Umbilical cord (tissue), 2 donors: ENCODE results near the gene ANAPC2. TPM values are rescaled to one million over a fixed set of nuclear protein-coding genes. Genes with fewer than 3 reads are reported as not detected.

Source experiments
- DNase-seq: peaks from one replicate; pipeline ENCODE4 v3.0.0-alpha.2; 2015; ENCODE audit warnings: low spot score
- total RNA-seq: library from RNA; depleted of rRNA; stranded (reverse); fragments of >200 nt; gene quantifications from one replicate; pipeline ENCODE4 v1.2.3, GENCODE V29; 2014; ENCODE audit warnings: low replicate concordance; ENCODE audit not compliant: insufficient read depth

Gene ANAPC2
- total RNA-seq, 1 donor from 2014 or later: 18.3 TPM

DNA sequence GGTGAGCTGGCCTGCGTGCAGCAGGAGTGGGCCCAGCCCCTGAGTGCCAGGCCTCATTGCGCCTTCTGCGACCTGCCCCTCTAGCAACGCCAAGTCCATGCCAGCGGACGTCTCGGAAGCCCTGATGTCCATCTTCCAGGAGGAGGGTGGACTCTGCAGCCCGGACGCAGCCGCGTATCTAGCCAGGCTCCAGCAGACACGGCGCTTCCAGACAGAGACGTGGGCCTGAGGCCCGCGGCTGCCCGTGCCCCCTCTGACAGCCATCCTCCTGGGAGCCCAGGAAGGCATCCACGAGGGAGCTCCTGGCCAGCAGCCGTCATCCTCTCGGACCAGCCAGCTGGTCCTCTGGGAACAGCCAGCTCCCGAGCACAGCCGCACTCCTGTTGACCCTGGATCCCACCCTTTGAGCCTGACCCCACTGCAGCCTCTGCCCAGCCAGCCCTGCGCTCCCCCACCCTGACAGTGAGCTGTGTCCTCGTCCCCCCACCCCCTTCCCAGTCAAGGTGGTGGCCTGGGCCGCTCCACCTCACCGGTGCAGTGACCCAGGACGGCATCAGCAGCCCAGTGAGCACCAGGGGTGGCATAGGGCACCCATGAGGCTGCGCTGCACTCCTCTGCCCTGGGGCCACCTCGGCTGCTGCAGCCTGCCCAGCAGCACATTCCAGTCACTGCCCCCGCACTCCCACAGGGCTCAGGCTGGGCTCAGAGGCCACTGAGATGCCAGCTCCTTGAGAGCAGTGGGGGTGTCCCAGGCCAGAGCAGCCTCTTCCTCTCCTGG lies 28.0 kb upstream of the ANAPC2 start:
- DNase-seq: no peak

DNA sequence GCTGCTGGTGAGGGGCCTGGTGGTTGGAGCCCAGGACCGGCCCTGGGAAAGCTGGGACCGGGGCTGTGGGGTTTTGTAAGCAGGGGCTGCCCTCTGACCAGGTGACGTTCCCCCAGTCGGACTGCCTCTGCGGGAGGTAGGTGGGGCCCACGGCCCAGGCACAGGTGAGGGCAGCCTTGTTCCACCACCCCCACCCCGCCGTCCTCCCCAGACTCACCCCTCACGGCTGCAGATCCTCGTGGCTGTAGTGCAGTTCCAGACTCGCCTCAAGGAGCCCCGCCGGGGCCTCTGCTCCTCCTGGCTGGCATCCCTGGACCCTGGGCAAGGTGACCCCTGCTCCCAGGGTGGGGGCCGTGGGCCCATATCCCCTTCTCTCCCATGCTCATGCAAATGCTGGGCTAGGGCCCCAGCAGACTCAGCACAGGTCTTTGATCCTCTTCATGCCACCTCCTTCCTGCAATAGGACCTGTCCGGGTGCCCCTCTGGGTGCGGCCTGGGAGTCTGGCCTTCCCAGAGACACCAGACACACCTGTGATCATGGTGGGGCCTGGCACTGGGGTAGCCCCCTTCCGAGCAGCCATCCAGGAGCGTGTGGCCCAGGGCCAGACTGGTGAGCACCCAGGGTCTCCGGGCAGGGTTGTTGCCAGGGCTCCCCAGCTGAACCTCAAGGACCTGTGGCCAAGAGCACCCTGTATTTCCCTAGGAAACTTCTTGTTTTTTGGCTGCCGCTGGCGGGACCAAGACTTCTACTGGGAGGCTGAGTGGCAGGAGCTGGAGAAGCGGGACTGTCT lies 27.0 kb upstream of the ANAPC2 start:
- no peak for DNase-seq

DNA sequence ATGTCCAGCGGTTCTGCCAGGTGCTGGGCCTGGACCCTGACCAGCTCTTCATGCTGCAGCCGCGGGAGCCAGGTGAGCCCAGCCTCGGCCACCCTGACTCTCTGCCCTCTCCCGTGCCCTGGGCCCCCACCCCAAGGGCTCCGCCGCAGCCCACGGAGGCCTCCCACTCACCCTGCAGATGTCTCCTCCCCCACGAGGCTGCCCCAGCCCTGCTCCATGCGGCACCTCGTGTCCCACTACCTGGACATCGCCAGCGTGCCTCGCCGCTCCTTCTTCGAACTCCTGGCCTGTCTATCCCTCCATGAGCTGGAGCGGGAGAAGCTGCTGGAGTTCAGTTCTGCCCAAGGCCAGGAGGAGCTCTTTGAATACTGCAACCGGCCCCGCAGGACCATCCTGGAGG lies 26.3 kb upstream of the ANAPC2 start:
- no peak for DNase-seq

DNA sequence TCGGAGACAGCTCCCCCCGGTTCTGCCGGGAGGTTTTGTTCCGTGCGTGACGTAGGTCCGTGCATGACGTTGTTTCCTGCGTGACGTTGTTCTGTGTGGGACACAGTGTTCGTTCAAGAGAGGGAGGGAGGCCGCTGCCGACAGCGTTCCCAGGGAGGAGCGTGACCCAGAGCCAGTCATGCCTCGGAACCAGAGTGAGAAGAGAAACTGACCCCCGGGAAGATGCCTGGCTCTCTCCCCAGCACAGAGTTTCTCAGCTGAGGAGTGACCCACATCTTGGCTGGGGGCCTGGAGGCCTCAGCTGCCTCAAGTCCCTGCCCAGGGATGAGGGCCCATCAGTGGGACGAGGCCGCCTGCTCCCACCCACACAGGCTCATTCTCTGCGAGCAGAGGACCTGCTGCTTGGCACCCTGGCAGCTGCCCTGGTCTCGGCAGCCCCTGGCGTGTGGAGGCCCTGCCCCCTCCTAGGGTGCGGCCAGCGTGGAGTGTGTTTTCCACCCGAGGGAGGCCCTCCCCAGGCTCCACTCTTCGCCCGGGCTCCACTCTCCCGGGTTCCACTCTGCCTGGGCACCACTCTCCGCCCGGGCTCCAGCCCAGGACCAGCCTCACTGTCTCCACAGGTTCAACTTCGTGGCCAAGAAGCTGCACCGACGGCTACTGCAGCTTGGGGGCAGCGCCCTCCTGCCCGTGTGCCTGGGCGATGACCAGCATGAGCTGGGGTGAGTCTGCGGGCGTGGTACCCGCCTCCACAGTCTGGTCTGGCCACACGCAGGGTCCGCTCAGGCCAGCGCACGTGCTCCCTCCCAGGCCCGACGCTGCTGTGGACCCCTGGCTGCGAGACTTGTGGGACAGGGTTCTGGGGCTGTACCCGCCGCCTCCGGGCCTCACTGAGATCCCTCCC lies 25.1 kb upstream of the ANAPC2 start:
- no peak for DNase-seq

DNA sequence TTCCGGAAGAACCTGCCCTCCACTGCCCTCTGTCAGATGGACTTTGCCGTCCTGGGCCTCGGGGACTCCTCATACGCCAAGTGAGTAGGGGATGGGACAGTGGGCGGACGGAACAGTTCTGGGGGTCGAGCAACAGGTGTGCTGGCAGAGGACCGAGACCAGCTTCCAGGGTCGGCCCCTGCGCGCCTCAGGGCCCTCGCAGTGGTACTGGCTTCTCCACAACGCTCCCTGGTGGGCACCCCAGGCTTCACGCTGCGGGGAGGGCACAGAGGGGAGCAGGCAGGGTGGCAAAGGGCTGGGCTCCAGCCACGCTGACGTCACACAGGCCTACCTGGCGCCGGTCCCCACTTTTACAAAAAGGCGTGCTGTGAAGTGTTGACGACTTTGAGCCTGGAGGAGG lies 24.2 kb upstream of the ANAPC2 start:
- no peak for DNase-seq

DNA sequence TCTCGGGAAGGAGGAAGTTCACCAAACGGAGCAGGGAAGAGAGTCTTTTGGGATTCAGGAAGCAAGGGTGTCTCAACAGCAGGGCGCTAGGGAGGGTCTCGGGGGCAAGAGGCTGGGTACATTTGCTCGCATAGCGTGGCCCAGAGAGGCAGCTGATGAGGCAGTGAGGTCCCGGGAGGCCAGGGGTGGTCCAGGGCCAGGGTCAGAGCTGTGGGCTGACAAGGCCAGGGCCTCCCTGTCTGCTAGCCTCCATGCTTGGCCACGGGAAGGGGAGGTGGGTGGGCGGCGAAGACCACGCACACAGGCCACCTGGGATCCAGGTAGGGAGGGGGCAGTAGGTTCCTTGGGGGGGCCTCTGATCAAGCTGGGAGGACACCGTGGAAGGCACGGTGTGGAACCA lies 23.2 kb upstream of the ANAPC2 start:
- DNase-seq: no peak

DNA sequence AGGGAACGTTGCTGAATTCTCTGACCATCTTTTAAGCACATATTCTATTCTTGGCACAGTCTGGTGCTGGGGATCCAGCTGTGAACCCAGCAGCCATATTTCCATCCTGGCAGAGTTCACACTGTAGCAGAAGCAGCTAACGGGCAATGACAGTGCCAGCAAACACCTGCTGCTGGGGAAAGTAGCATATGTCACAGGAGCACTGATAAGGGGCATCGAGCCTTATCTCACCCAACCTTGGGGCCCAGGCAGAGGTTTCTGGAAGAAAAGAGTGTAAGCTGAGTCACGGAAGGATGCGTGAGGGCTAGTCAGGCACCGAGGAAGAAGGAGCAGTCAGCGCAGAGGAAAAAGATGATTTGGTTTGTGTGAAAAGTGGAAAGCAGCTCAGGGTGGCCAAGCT lies 18.2 kb upstream of the ANAPC2 start:
- no peak for DNase-seq

DNA sequence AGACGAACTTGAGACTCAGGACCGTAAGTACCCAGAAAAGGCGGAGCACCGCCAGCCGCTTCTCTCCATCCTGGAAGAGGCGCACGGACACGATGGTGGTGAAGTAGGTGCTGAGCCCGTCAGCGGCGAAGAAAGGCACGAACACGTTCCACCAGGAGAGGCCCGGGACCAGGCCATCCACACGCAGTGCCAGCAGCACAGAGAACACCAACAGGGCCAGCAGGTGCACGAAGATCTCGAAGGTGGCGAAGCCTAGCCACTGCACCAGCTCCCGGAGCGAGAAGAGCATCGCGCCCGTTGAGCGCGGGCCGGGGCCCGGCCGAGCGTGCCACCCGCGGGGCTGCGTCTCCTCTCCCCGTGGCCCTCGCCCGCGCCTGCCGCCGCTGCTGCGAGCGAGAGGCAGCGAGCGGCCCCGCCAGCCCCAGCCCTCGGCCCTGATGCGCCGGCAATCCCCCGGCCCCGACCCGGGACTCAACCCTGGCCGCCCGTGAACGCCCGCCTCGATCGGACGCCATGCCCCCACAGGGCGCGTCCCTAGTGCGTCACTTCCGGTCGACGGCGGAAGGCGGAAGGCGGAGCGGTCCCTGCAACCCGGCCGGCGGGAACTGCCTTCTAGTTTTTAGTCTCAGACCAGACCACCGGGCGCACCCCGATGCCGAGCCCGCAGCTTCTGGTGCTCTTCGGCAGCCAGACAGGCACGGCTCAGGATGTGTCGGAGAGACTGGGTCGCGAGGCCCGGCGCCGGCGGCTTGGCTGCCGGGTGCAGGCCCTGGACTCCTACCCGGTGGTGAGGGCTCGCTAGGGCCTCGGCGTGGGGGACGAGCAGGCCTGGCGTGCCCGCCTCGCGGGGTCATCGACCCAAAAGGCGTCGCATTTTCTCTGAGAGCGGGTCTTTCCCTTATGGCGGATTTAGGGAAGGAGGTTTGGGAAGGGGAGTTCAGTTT lies 17.0 kb upstream of the ANAPC2 start, which contains the start of the genes NDOR1 and TMEM203:
TSS of gene NDOR1 (plus strand) at position 575 of the 944 bp plus-strand sequence. CDS start at position 653, 78 bp downstream.
TSS of gene TMEM203 (minus strand) at position 523 of the 944 bp plus-strand sequence. CDS start at position 289, 234 bp downstream.
- DNase-seq: peak; percentile 90

DNA sequence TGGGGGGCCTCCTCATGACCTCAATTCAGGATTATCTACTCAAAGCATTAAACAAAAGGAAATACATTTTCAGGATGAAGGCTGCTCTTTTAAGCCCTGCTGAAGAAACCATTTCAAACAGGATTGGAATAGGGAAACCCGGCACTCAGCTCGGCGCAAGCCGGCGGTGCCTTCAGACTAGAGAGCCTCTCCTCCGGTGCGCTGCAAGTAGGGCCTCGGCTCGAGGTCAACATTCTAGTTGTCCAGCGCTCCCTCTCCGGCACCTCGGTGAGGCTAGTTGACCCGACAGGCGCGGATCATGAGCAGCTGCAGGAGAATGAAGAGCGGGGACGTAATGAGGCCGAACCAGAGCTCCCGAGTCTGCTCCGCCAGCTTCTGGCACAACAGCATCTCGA lies 16.4 kb upstream of the ANAPC2 start:
- no peak for DNase-seq

DNA sequence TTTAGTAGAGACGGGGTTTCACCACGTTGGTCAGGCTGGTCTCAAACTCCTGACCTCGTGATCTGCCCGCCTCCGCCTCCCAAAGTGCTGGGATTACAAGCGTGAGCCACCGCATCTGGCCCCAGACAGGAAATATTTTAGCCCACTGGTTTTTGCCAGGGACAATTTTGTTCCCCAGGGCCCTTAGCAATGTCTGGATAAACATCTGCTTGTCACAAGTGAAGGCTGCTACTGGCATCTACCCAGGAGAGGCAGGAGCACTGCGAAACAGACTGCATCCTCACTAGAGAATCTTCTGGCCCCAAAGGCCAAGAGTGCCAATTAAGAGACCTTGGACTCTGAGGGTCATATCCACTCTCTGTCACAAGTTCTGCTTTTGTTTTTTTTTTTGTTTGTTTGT lies 14.6 kb upstream of the ANAPC2 start:
- DNase-seq: no peak

DNA sequence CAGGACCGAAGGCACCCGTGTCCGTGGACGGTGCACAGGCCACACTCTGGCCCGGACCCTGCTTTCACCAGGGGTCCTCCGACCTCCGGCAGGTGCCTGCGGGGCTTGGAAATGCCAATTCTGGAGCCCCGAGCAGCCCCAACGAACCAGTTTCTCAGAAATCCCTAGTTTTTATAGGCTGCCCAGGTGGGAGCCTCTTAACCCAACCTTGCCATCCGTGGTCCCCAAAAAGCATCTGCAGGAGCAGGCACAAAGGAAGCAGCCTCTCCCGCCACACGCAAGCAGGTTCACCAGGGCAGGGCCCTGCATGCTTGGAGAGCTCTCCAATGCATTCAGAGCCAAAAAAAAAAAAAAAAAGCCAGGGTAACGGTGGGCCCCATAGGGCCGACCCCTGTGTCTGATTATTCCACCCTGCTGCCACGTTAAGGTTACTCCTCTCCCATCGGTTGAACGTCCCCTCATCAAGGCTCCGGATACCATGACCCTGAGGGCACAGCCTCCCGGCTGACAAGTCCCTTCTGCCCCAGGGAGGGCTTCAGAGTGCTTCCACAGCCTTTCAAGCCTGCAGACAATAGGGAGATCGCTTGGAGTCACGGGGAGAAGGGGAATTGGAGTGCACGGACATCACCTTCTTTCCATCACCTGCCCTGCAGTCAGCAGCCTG lies 13.0 kb upstream of the ANAPC2 start:
- DNase-seq: no peak

DNA sequence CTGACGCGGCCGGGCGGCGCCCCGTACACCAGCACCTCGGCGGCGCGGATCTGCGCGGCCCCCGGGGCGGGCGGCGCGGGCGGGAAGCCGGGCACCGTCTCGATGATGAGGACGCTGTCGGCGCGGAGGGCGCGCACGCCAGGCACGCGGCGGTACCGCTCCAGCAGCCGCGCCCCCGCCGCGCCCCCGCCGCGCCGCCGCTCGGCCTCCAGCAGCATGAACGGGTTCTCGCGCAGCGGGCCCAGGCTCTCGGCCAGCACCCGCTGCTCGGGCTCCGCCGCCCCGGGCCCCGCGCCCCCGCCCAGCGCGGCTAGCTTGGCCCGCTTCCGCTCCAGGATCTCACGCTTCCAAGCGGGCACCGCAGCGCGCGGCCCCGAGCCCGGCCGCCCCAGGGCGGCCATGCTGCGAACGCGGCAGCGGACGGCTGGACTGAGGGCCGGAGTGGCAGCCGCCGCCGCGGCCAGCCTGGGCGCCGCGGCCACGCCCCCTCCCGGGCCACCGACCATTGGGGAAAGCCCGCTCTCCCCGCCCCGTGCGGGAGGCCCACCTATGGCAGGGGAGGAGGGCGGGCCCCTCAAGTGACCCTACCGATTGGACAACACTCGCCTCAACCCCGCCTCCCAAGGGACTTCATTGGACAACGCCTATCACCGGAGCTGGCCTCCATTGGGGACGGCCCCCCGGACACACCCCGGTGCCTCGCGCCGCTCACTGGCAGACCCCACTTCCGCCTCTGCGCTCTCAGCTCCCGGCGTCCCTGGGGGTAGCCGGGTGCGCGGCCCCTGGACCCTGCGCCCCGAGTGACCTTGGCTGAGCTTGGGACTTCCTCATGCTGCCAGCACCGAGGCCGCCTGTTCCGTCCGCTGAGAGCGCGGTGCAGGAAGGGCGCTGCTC lies 12.2 kb upstream of the ANAPC2 start, which contains the start of gene TPRN:
TSS of gene TPRN (minus strand) at position 431 of the 894 bp plus-strand sequence. CDS start at position 401, 30 bp downstream.
- DNase-seq: peak; percentile 100

DNA sequence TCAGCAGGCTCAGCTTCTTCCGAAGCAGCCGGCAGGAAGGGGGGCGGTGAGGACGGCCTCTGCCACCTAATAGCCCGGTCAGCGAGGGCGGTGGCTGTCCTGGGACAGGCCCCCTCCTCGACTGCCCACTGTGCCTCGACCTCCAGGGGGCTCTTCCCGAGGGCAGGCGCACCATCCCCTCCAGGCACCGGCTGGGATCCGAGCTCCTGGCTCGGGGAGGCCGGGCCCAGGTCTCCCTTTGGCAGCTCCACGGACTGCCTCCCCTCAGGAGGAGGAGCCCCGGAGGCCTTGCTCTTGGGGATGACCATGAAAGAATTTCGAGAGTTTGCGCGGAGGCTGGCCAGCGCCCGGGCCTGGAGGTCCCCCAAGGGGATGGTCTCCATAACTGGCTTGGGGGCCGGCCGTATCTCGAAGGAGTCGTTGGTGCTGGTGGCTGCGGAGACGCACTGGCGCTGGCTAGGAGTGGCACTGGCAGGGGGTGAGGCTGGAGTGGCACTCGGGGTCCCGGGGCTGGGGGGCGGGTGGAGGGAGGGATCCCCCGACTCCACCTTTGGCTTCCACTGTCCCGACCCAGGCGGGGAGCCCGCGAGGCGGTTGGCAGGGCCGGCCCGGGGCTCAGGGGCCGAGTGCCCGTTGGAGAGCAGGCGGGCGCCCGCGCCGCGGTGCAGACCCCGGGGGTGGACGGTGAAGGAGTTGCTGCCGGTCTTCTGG lies 11.2 kb upstream of the ANAPC2 start:
- DNase-seq: peak; percentile 38

DNA sequence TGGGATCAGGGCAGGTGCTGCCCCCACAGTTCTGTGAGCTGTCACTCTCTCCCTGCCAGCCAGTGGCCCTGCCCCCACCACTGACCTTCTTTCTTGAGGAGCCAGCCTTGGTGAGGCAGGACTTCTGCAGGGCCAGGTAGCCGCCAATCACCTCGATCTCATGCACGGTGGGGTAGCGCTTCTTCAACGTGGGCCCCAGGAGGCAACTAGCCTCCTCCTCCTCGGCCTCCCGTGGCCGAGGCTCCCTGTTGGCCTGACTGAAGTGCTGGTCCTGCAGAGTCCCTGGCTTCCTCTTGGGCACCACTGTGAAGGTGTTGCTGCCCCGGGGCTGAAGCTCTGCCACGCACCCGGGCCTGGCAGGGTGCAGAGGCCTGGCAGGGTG lies 10.5 kb upstream of the ANAPC2 start:
- DNase-seq: no peak

DNA sequence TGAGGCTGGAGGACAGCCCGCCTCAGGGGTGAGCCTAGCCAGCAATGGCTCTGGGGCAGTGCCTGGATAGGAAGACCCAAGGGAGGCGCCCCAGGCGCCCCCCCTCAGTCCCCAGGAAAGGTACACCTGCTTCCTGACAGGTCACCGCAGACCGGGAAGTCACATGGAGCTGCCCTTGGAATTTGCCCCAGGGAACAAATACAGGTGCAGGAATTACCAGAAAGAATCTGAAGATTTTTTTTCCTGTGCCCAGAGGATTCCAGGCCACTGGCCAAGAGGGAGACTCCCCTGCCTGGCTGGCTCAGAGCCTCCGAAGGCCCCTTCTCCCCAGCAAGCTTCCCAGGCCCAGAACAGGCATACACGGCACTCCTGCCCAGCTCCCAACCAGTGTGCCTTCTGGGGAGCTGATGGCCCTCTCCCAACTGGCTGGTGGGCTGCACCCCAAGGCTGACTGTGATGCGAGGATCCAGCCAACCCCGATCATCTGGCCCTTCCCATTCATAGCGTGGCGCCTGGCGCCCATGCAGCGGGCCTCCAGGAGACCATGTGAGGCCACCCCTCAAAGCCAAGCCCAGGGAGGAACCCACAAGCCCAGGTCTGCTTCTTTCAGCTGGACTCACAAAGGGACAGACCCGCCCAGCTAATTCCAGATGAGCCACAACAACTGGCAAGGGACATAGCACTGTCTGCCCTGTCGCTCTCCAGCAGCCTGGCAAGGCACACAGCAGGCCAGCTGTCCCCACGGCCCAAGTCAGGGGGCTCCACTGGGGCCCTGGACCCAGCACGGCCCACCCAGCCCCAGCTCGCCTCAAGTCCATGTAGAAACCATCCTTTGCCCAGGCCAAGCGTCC lies 9.9 kb upstream of the ANAPC2 start:
- DNase-seq: no peak

DNA sequence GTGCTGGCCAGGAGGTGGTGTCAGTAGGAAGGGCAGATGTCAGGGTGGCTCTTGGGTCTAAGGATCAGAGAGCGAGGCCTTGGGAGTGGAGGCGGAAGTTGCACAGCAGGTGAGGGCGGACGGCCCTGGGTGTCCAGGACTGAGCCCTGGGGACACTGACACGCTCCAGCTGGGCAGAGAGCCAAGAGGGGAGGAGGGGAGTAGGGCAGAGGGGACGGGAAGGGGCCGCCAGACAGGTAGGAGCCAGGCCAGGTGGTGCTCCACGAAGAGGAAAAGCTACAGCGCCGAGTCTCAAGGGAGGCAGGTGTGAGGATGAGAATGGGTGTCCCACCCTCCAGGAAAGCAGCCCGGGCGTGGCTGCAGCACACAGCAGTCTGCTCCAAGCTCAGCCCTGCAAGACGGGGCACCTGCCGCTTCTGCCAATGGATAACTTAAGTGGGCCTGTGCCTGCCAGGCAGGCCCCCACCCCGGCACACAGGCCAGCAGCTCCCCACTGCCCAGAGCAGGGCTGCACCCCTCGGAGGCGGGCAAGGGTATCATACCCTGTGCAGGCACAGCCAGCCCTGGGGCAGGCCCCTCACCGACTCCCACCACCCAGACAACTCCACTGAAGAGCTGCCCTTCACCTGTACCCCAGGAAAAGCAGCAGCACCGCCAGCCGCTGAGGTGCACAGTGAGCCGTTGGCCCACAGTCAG lies 7.3 kb upstream of the ANAPC2 start:
- peak; percentile 19 for DNase-seq

DNA sequence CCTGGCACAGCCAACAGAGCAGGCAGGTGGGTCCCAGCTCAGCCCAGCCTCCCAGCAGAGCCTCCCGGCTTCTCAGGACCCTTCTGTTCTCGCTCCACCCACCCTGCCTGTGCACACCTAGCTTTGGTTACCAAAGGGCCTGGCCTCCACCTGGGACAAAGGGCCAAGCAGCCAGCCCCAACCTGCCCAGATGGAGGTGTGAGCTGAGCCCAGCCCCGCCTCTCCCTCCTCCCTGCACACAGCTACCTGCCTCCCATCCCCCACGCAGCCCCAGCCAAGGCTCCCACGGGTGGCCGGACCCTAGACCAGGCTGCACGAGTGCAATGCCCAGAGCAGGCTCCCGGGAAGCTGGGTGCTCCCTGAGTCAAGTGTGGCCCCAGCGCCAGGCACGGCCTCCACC lies 6.5 kb upstream of the ANAPC2 start:
- DNase-seq: no peak
